H54 (cell line): Measurements from ENCODE around the gene ARHGDIG.

Experiments used
- DNase-seq: peaks from one replicate; pipeline ENCODE4 v3.0.0; 2011; ENCODE audit warnings: low spot score, mixed read lengths; ENCODE audit not compliant: insufficient read length
- FAIRE-seq: peaks from 3 replicates; lab custom pipeline; 2011; peaks lifted over from hg19 to GRCh38; lab: Jason Lieb, UNC
- POLR2A ChIP-seq: IDR thresholded peaks from 2 replicates; pipeline ENCODE4 v1.6.1; 2011; ENCODE audit warnings: low read depth, mild to moderate bottlenecking, low read length

The ARHGDIG gene

DNA sequence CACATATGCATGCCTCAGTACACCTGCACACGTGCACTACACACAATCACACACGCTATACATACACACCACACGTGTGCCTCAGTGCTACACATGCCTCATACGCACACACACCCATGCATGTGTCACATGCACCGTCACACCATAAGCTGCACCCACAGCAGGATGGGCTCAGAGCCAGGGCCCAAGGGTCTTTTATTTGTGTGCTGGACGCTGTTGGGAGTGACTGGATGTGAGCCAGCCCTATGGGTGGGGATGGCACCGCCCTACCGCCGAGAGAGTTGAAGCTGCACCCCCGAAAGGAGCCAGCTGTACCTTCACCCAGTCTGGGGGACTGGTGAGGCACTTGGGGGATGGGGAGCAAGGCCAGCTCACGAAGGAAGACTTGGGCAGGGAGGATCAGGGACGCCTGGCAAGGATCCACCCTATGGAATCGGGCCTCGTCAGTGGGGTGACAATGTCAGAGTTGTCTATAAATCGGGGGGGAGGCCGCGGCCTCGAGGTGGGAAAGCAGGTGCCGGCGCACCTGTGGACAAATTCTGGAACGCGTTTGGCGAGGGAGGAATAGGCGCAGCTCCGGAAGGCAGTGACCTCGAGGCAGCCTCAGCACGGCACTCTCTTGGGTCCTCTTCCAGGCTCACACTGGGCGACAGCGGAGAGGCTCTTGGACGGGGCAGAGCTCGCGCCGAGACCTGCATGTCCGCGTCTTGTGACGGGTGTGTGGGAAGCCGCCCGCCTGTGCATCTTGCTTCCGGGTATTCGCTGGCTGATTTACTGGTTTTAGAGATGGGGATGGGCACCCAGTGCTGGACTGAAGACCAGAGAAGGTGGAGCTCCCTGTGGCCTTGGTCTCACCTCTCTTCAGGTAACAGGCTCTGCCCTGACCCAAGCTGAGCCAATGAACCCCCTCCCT is 12.0 kb upstream of the ARHGDIG start:
- no peak for TF ChIP-seq POLR2A
- DNase-seq (no peak), FAIRE-seq (no peak)

GRCh38 chr16:269061-269796 is 11.2 kb upstream of the ARHGDIG start:
- FAIRE-seq (no peak), DNase-seq (no peak)
- TF ChIP-seq POLR2A, result no peak

DNA sequence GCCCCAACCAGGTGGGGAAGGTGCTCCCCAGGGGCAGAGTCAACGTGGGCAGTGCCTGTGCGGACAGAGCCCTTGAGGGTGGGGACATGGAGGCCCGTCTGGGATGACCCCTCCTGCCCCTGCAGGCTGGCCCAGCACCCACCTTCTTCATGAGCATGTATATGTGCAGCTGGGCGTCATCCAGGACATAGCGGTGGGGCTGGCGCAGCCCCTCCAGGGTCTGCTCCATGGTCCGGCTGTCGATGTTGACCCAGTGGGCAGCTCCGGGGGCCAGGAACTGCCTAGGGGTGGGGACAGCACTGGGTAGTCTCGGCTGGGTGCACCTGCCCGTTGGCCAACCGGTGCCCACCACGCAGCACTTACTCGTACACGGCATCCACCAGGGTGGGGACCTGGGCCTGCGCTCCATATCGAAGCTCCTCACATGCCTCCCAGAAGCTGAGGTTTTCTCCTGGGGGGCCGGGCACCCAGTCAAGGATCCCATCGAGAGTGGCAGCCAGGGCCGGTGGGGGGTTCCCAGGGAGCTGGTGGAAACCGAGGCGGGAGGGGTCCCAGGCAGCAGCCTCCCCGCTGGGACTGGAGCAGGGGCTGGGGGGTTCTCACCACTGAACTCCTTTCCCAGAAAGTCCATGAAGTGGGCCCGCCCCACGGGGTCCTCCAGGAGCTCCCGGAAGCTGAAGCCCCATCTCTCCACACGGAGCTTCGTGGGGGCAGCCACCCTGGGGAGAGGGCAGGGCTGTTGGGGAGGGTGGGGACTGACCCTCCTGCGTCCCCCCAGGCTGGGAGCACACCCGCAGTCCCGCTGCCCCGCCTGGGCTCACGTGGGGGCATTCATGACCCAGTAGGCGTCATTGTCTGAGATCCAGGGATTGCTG is 9.8 kb upstream of the ARHGDIG start:
- TF ChIP-seq POLR2A, result no peak
- no peak for FAIRE-seq
- no peak for DNase-seq

- no peak for TF ChIP-seq POLR2A
- no peak for FAIRE-seq
- DNase-seq, result no peak
Measured at GRCh38 chr16:272633-273546, 7.5 kb upstream of the ARHGDIG start.

DNA sequence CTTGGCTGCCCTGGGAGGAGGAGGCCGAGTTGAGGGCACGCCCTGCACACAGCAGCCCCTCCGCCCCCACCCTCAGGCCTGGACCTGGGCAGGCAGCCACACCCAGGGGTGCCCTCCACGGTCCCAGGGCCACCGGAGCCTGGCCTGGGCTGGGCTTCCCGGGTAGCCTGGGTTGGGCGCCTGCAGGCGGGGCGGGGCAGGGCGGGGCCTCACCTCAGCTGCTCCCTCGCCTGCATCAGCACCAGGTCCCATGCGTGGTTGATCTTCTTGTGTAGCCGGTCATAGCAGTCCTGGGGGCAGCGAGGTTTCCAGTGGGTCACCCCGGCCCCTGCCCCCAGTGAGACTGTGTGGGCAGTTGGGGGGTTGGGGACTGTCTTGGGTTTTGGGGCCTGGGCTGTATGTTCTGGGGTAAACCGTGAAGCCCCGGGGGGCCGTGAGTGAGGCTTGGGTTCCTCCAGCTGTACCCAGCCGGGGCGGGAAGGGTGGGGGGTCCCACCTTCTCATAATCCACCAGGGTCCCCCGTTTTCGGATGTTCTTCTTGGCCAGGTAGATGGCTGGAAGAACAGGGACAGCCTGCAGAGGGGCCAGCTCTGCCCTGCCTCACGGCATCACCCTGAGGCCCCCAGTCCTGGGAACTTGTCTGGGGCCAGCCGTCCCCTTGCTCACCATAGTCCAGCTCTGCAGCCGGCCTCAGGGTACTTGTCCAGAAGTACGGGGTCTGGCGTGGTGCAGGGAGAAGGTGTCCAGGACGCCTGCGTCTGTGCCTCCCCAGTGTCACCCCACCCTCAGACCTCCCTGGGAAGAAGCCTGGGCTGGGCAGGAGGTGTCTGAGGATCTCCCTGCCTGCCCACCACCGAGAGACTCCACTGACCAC is 6.6 kb upstream of the ARHGDIG start:
- FAIRE-seq (no peak), DNase-seq (peak; percentile 69)
- TF ChIP-seq POLR2A, result no peak

DNA sequence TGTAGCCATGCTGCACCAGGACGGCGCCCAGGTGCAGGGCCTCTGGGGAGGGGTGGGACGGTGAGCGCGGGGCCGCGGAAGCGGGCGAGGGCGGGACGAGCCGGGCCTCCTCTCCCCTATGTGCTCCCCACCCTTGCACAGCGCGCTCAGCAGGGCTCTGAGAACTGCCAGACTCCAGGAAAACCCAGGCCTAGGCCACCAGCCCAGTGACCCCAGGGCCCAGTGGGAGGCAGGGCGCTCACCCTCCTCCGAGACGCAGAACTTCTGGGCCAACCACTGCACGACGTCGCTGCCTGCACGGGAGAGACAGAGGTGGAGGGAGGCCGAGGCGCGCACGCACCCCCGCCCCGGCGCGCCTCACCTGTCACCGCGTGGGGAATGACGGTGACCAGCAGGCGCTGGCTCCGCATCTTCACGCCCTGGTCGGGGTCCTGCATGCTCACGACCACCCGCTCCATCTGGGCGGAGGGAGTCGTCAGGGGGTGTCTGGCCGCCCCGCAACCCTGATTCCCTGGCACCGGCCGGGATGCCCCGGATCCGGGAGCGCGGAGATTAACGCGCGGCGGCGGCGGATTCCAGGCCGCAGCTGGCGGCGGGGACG is 5.2 kb upstream of the ARHGDIG start:
- DNase-seq (no peak), FAIRE-seq (no peak)
- no peak for TF ChIP-seq POLR2A

- TF ChIP-seq POLR2A, result no peak
- DNase-seq (no peak), FAIRE-seq (no peak)
Measured at GRCh38 chr16:275786-276232, 4.6 kb upstream of the ARHGDIG start, which contains the start of gene RGS11. Gene RGS11 (minus strand): TSS chr16:275944. CDS start chr16:275911, 33 bp downstream.

GRCh38 chr16:276426-277077 is 3.8 kb upstream of the ARHGDIG start:
- FAIRE-seq (no peak), DNase-seq (no peak)

DNA sequence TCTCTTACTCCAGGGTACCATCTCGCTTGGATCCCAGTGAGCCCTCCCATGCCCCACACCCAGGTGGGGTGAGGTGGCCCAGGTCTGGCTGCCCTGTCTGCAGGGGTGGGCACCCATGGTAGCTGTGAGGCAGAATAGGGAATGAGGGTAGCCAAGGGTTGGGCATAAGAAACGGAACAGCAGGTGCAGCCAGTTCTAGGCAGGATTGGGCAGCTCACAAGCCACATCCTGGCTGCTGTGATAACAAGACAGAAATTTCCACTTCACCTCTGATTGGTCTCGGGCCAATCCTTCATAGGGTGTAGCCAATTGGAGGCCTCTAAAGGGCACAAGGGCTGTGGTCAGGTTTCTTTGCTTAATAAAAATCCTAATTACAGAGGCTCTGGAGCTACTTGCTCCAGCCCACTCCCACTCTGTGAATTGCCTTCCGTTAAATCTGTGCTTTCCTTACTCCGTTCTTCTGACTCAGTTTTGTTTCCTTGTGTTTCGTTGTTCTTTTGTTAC is 1.5 kb upstream of the ARHGDIG start:
- TF ChIP-seq POLR2A, result no peak
- FAIRE-seq, result peak; percentile 80
- DNase-seq, result peak; percentile 92

More at GRCh38 chr16:276426-277077, 3.8 kb upstream of the ARHGDIG start:
- no peak for TF ChIP-seq POLR2A

- FAIRE-seq, result no peak
- TF ChIP-seq POLR2A, result no peak
- DNase-seq, result no peak
Measured at GRCh38 chr16:279531-279930, 860 bp upstream of the ARHGDIG start.
